NCI-H128 (cell line): ENCODE results near the gene DACH2.

Source experiments
- DNase-seq: peaks from one replicate; lab custom pipeline; 2025; ENCODE audit not compliant: unreplicated experiment; lab: John Stamatoyannopoulos, UW

The DACH2 gene

GRCh38 chrX:86295293-86295692 lies 147.0 kb downstream of the DACH2 start:
- no peak for DNase-seq

GRCh38 chrX:86322913-86323312 lies 174.7 kb downstream of the DACH2 start:
- no peak for DNase-seq

- DNase-seq: no peak
Observed at GRCh38 chrX:86329174-86329573, 180.9 kb downstream of the DACH2 start.

GRCh38 chrX:86348669-86349068 lies 200.4 kb downstream of the DACH2 start:
- no peak for DNase-seq

GRCh38 chrX:86349115-86349514 lies 200.9 kb downstream of the DACH2 start:
- DNase-seq: no peak

GRCh38 chrX:86369847-86370630 lies 221.8 kb downstream of the DACH2 start:
- DNase-seq: no peak

GRCh38 chrX:86370927-86371326 lies 222.7 kb downstream of the DACH2 start:
- DNase-seq: no peak

GRCh38 chrX:86379209-86379608 lies 231.0 kb downstream of the DACH2 start:
- no peak for DNase-seq

- DNase-seq: no peak
Observed at GRCh38 chrX:86383681-86384540, 235.7 kb downstream of the DACH2 start.

GRCh38 chrX:86407371-86407770 lies 259.1 kb downstream of the DACH2 start:
- DNase-seq: no peak

GRCh38 chrX:86421771-86422170 lies 273.5 kb downstream of the DACH2 start:
- DNase-seq: no peak

GRCh38 chrX:86436116-86436515 lies 287.9 kb downstream of the DACH2 start:
- no peak for DNase-seq

GRCh38 chrX:86455495-86455894 lies 307.2 kb downstream of the DACH2 start:
- no peak for DNase-seq

- no peak for DNase-seq
Observed at GRCh38 chrX:86460760-86461159, 312.5 kb downstream of the DACH2 start.

GRCh38 chrX:86504297-86504696 lies 356.0 kb downstream of the DACH2 start:
- DNase-seq: no peak

- DNase-seq: no peak
Observed at GRCh38 chrX:86507331-86507730, 359.1 kb downstream of the DACH2 start.

- DNase-seq: no peak
Observed at GRCh38 chrX:86579777-86580176, 431.5 kb downstream of the DACH2 start.

GRCh38 chrX:86604607-86605006 lies 456.4 kb downstream of the DACH2 start:
- no peak for DNase-seq

GRCh38 chrX:86696951-86697350 lies 548.7 kb downstream of the DACH2 start:
- DNase-seq: no peak

- DNase-seq: no peak
Observed at GRCh38 chrX:86711531-86712180, 563.4 kb downstream of the DACH2 start.

GRCh38 chrX:86714441-86714840 lies 566.2 kb downstream of the DACH2 start:
- DNase-seq: no peak

- no peak for DNase-seq
Observed at GRCh38 chrX:86724277-86724676, 576.0 kb downstream of the DACH2 start.
